Osteoblast (primary cell): ENCODE data around the gene NYAP2. TPM values are rescaled to one million over a fixed set of nuclear protein-coding genes. Genes with fewer than 3 reads are reported as not detected.

Source experiments
- DNase-seq: peaks from one replicate; pipeline ENCODE4 v3.0.0; 2011; ENCODE audit warnings: low spot score, mixed read lengths; ENCODE audit not compliant: insufficient read length; ENCODE audit errors: missing footprints
- H2AFZ ChIP-seq: 2 replicates; pipeline ENCODE4 v1.6.0; 2011; ENCODE audit warnings: mild to moderate bottlenecking, low read length
- H3K27ac ChIP-seq: 2 replicates; pipeline ENCODE4 v1.5.1; 2011; ENCODE audit warnings: mild to moderate bottlenecking, low read depth, low read length, moderate library complexity
- H3K27me3 ChIP-seq: 2 replicates; pipeline ENCODE4 v1.6.0; 2012; ENCODE audit warnings: mild to moderate bottlenecking, control low read depth, inconsistent platforms, low read length, moderate library complexity; ENCODE audit not compliant: insufficient read depth
- H3K36me3 ChIP-seq: 2 replicates; pipeline ENCODE4 v1.5.1; 2011; ENCODE audit warnings: mild to moderate bottlenecking, low read length, control low read depth, moderate library complexity; ENCODE audit not compliant: insufficient read depth
- H3K4me1 ChIP-seq: 2 replicates; pipeline ENCODE4 v1.5.1; 2011; ENCODE audit warnings: mild to moderate bottlenecking, low read length, control low read depth, moderate library complexity; ENCODE audit not compliant: insufficient read depth
- H3K4me2 ChIP-seq: 2 replicates; pipeline ENCODE4 v1.6.0; 2011; ENCODE audit warnings: mild to moderate bottlenecking, low read length; ENCODE audit not compliant: insufficient read depth
- H3K4me3 ChIP-seq: fragments of 200-600 bp; sonication (generic); 3 replicates; pipeline ENCODE4 v1.5.1; 2012; ENCODE audit warnings: mild to moderate bottlenecking, low read length, inconsistent platforms; ENCODE audit not compliant: insufficient read depth
- H3K79me2 ChIP-seq: 2 replicates; pipeline ENCODE4 v1.6.0; 2012; ENCODE audit warnings: mild to moderate bottlenecking, low read length, control low read depth, inconsistent platforms; ENCODE audit not compliant: insufficient read depth
- H3K9me3 ChIP-seq: 2 replicates; pipeline ENCODE4 v1.5.1; 2011; ENCODE audit warnings: low read depth, low read length, control low read depth
- H4K20me1 ChIP-seq: 2 replicates; pipeline ENCODE4 v1.6.0; 2012; ENCODE audit warnings: mild to moderate bottlenecking, low read length, control low read depth; ENCODE audit not compliant: insufficient read depth
- CTCF ChIP-seq: IDR thresholded peaks from 2 replicates; pipeline ENCODE4 v1.5.1; 2011; ENCODE audit warnings: mild to moderate bottlenecking, low read depth, low read length, moderate library complexity; ENCODE audit errors: extremely low read depth
- total RNA-seq: library from RNA; depleted of rRNA; stranded (reverse); fragments of >200 nt; gene quantifications from 2 replicates; pipeline ENCODE4 v1.2.3, GENCODE V29; 2012

NYAP2 gene
- total RNA-seq, 1 donor, result not detected

GRCh38 chr2:225662101-225662500, 262.6 kb downstream of the NYAP2 start:
- no peaks in the 10 kb centered on the region for H3K27me3 ChIP-seq
- no peak overlapping the region for H2AFZ ChIP-seq
- no peaks in the 10 kb centered on the region for H3K36me3 ChIP-seq
- H4K20me1 ChIP-seq, result no peaks in the 10 kb centered on the region
- no peaks in the 10 kb centered on the region for H3K4me1 ChIP-seq
- no peaks in the 10 kb centered on the region for H3K79me2 ChIP-seq
- H3K4me2 ChIP-seq, result no peak overlapping the region
- no peak for TF ChIP-seq CTCF
- no peak for DNase-seq
- H3K9me3 ChIP-seq, result no peaks in the 10 kb centered on the region
- H3K4me3 ChIP-seq, result no peak overlapping the region
- H3K27ac ChIP-seq, result no peak overlapping the region

- Histone ChIP-seq H3K27ac (no peak overlapping the region), H3K4me3 (no peak overlapping the region)
- no peak for TF ChIP-seq CTCF
Measured at GRCh38 chr2:225667445-225667844, 267.9 kb downstream of the NYAP2 start.

GRCh38 chr2:225668606-225669266, 269.2 kb downstream of the NYAP2 start:
- no peak overlapping the region for H2AFZ ChIP-seq
- no peaks in the 10 kb centered on the region for H3K4me1 ChIP-seq

More at GRCh38 chr2:225667445-225667844, 267.9 kb downstream of the NYAP2 start:
- no peaks in the 10 kb centered on the region for H3K79me2 ChIP-seq
- DNase-seq, result no peak
- no peak overlapping the region for H3K4me2 ChIP-seq
- H4K20me1 ChIP-seq, result no peaks in the 10 kb centered on the region
- no peak overlapping the region for H2AFZ ChIP-seq
- no peaks in the 10 kb centered on the region for H3K9me3 ChIP-seq
- no peaks in the 10 kb centered on the region for H3K27me3 ChIP-seq
- no peaks in the 10 kb centered on the region for H3K4me1 ChIP-seq
- no peaks in the 10 kb centered on the region for H3K36me3 ChIP-seq

More at GRCh38 chr2:225668606-225669266, 269.2 kb downstream of the NYAP2 start:
- Histone ChIP-seq H3K9me3 (no peaks in the 10 kb centered on the region), H3K79me2 (no peaks in the 10 kb centered on the region), H3K4me3 (no peak overlapping the region), H3K27ac (no peak overlapping the region), H3K36me3 (no peaks in the 10 kb centered on the region), H3K4me2 (no peak overlapping the region), H3K27me3 (no peaks in the 10 kb centered on the region), H4K20me1 (no peaks in the 10 kb centered on the region)
- peak; percentile 41 for DNase-seq
- peak; percentile 89 for TF ChIP-seq CTCF
